B cell (primary cell): Measurements from ENCODE around the gene CACNB4. TPM values are rescaled to one million over a fixed set of nuclear protein-coding genes. Genes with fewer than 3 reads are reported as not detected.

Source experiments
- ATAC-seq: fragments of 200-7000 bp; cut with Tn5 transposase; one replicate; pipeline ENCODE4 v1.10.0; 2021; ENCODE audit warnings: low read depth, mild to moderate bottlenecking, moderate number of reproducible peaks, moderate library complexity
- CTCF ChIA-PET: fragments of 350-600 bp; sonication (Branson Sonifier 250); formaldehyde crosslinking; loops from one replicate; lab custom pipeline; 2021; ENCODE audit warnings: antibody characterized with exemption, inconsistent platforms; lab: Charles Lee
- POLR2A ChIA-PET: fragments of 350-600 bp; sonication (Branson Sonifier 250); formaldehyde crosslinking; loops from one replicate; lab custom pipeline; 2021; ENCODE audit warnings: antibody characterized with exemption; lab: Charles Lee
- DNase-seq: peaks from one replicate; pipeline ENCODE4 v3.0.0; 2013
- H2AFZ ChIP-seq: 2 replicates; pipeline ENCODE4 v1.6.1; 2012; ENCODE audit warnings: mild to moderate bottlenecking, low read depth, low read length; ENCODE audit not compliant: insufficient read depth, poor library complexity, severe bottlenecking
- H3K27ac ChIP-seq, 2 donors: 1 replicate in 1 of 2; 2 replicates in 1 of 2; pipeline ENCODE4 v1.5.1; 2012 to 2013; ENCODE audit warnings: low read length in 2 of 2, mild to moderate bottlenecking in 2 of 2, moderate library complexity in 1 of 2
- H3K27me3 ChIP-seq, 4 experiments: fragments of 200-600 bp in 1 of 4; sonication (generic) in 1 of 4; replicated peaks in 1 of 4; 1 replicate in 2 of 4; 2 replicates in 2 of 4; pipeline versions ENCODE4 v1.6.1 to v1.7.0; 2013 to 2016; ENCODE audit warnings: low read length in 3 of 4, mild to moderate bottlenecking in 2 of 4, mixed read lengths in 1 of 4, moderate library complexity in 1 of 4; ENCODE audit not compliant: insufficient read depth in 4 of 4, control insufficient read depth in 3 of 4; ENCODE audit errors: control extremely low read depth in 1 of 4
- H3K36me3 ChIP-seq, 2 experiments: replicated peaks in 1 of 2; 1 replicate in 1 of 2; 2 replicates in 1 of 2; pipeline versions ENCODE4 v1.6.1 to v1.7.1; 2013; ENCODE audit warnings: low read length in 1 of 2; ENCODE audit not compliant: insufficient read depth in 2 of 2, control insufficient read depth in 1 of 2; ENCODE audit errors: control extremely low read depth in 1 of 2, extremely low read depth in 1 of 2
- H3K4me1 ChIP-seq, 2 donors: fragments of 200-600 bp in 1 of 2; sonication (generic) in 1 of 2; 1 replicate in 1 of 2; 2 replicates in 1 of 2; pipeline versions ENCODE4 v1.5.1 to v1.6.1; 2013 to 2017; ENCODE audit warnings: low read length in 2 of 2; ENCODE audit not compliant: control insufficient read depth in 2 of 2, insufficient read depth in 2 of 2
- H3K4me2 ChIP-seq: replicated peaks from 2 replicates; pipeline ENCODE3; 2012; ENCODE audit warnings: mild to moderate bottlenecking, low read depth, low read length; ENCODE audit not compliant: poor library complexity, severe bottlenecking
- H3K4me3 ChIP-seq, 5 experiments: fragments of 200-600 bp in 1 of 5; sonication (generic) in 1 of 5; 1 replicate in 3 of 5; 2 replicates in 2 of 5; pipeline versions ENCODE4 v1.5.1 to v1.7.0; 2011 to 2016; ENCODE audit warnings: low read length in 4 of 5, mild to moderate bottlenecking in 4 of 5, low read depth in 2 of 5, control low read depth in 1 of 5, moderate library complexity in 1 of 5; ENCODE audit not compliant: insufficient read depth in 1 of 5; ENCODE audit errors: control extremely low read depth in 1 of 5, extremely low read depth in 1 of 5
- H3K79me2 ChIP-seq: fragments of 200-600 bp; sonication (generic); one replicate; pipeline ENCODE4 v1.6.0; 2016; ENCODE audit warnings: low read length; ENCODE audit not compliant: control insufficient read depth, insufficient read depth
- H3K9ac ChIP-seq: fragments of 200-600 bp; sonication (generic); 2 replicates; pipeline ENCODE4 v1.6.1; 2017; ENCODE audit warnings: mild to moderate bottlenecking, low read length, moderate library complexity
- H3K9me3 ChIP-seq, 3 donors: one replicate each; pipeline versions ENCODE4 v1.6.1 to v1.7.1; 2013; ENCODE audit warnings: low read length in 2 of 3; ENCODE audit not compliant: control insufficient read depth in 2 of 3, insufficient read depth in 1 of 3; ENCODE audit errors: control extremely low read depth in 1 of 3
- H4K20me1 ChIP-seq: 2 replicates; pipeline ENCODE4 v1.6.0; 2012; ENCODE audit warnings: mild to moderate bottlenecking, low read length; ENCODE audit not compliant: insufficient read depth, control insufficient read depth, poor library complexity, severe bottlenecking
- H3K27ac Mint-ChIP-seq: one replicate; pipeline ENCODE4 v1.8.0; 2021; ENCODE audit warnings: mixed read lengths
- H3K27me3 Mint-ChIP-seq: one replicate; pipeline ENCODE4 v1.8.0; 2021; ENCODE audit warnings: mixed read lengths
- H3K4me1 Mint-ChIP-seq: one replicate; pipeline ENCODE4 v1.8.0; 2021; ENCODE audit warnings: mixed read lengths
- H3K4me3 Mint-ChIP-seq: one replicate; pipeline ENCODE4 v1.8.0; 2021; ENCODE audit warnings: mixed read lengths
- H3K9me3 Mint-ChIP-seq: one replicate; pipeline ENCODE4 v1.8.0; 2022; ENCODE audit warnings: mixed read lengths; ENCODE audit not compliant: insufficient read depth
- CTCF ChIP-seq: fragments of 200-600 bp; IDR thresholded peaks from one replicate; pipeline ENCODE4 v1.8.0; 2022; ENCODE audit warnings: antibody characterized with exemption, mild to moderate bottlenecking
- EZH2 ChIP-seq: IDR thresholded peaks from 2 replicates; pipeline ENCODE4 v1.6.1; 2012; ENCODE audit warnings: borderline replicate concordance, low read depth, mild to moderate bottlenecking, moderate library complexity, low read length; ENCODE audit not compliant: insufficient read depth, poor library complexity, severe bottlenecking
- WGBS: methylation state at CpG from one replicate; pipeline ENCODE4 v1.1.5; 2013; ENCODE audit warnings: missing lambda C conversion rate; ENCODE audit not compliant: insufficient coverage; 5-methylcytosine and 5-hydroxymethylcytosine counted together
- intact Hi-C: fragments of 100-400 bp; cut with micrococcal nuclease; formaldehyde crosslinking; loops from one replicate; pipeline ENCODE4 v1.10.0; 2022
- polyA plus RNA-seq: library from polyadenylated mRNA; depleted of rRNA; stranded (reverse); fragments of >200 nt; gene quantifications from 2 replicates; pipeline ENCODE4 v1.2.3, GENCODE V29; 2012
- total RNA-seq, 2 donors: library from RNA; stranded (reverse); fragments of 120-200 nt in 1 of 2; gene quantifications; 1 replicate in 1 of 2; 2 replicates in 1 of 2; pipeline versions ENCODE4 v1.2.3 to v1.2.4, GENCODE V29; 2013 to 2022

The CACNB4 gene
- total and polyA plus RNA-seq, 2 donors (not counting 1 experiment from before 2014, with no cell fraction given), result 0.12 to 1.4 TPM

DNA sequence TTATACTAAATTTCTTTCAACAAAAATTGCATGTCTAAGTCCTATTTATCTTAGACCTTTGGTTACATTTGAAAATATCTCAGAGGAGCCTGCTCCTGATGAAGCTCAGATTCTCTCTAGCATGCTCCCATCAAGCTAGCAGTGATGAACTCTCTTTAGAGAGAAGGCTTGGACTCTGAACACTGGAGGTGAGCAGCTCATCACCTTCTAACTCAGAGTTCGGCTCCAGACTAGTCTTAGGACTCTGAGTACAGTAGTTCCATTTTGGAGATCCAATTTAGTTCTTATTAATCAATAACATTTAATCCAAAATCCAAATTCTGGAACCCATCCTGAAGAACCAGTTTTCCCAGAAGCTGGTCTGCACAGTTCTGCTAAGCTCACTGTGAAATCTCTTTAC lies 107.8 kb downstream of the CACNB4 start:
- H3K27ac Mint-ChIP-seq, result no peak overlapping the region
- Histone ChIP-seq H4K20me1 (no peaks in the 10 kb centered on the region), H3K9me3 (no peaks in the 10 kb centered on the region), H3K27ac (no peak overlapping the region), H3K4me1 (no peaks in the 10 kb centered on the region), H3K27me3 (no peaks in the 10 kb centered on the region), H2AFZ (no peak overlapping the region), H3K4me3 (no peak overlapping the region), H3K4me2 (no peak overlapping the region), H3K79me2 (no peaks in the 10 kb centered on the region), H3K9ac (no peak overlapping the region), H3K36me3 (no peaks in the 10 kb centered on the region)
- intact Hi-C loops, result no loop called here
- DNase-seq (no peak), ATAC-seq (no peak)
- TF ChIP-seq EZH2 (no peak), CTCF (no peak)
- H3K4me1 Mint-ChIP-seq, result no peaks in the 10 kb centered on the region
- WGBS, result no CpG with 5 or more reads among the region's 1 CpG
- H3K9me3 Mint-ChIP-seq, result no peaks in the 10 kb centered on the region
- H3K4me3 Mint-ChIP-seq, result no peak overlapping the region
- CTCF ChIA-PET, result interaction anchor here (1.0 kb wide), 1 partner anchor 9 kb away, joined by 4 read pairs; no protein-coding TSS in a partner anchor
- peaks cover 15% of the 10 kb centered on the region for H3K27me3 Mint-ChIP-seq
- POLR2A ChIA-PET, result no interaction called here

DNA sequence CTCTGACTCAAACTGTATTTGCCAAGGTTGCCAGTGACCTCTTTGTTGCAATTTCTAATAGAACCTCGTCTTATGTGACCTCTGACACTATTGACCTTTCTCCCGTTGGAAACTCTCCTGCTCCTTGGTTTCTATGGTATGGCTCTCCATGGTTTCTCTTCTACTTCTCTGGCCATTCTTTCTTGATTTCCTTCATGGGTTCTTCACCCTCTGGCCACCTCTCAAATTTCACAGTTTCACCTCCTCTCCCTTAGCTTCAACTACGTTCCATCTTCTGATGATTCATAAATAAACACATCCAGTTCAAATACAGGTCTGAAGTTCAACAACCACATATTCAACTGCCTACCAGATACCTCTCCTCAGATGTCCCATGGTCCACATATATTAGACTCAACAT lies 109.5 kb downstream of the CACNB4 start:
- H3K4me2 ChIP-seq, result no peak overlapping the region
- H3K27me3 ChIP-seq, result no peaks in the 10 kb centered on the region
- no peak overlapping the region for H3K27ac ChIP-seq
- ATAC-seq (no peak), DNase-seq (no peak)
- ChIA-PET POLR2A (no interaction called here), CTCF (no interaction called here)
- no peaks in the 10 kb centered on the region for H3K4me1 Mint-ChIP-seq
- no peaks in the 10 kb centered on the region for H3K36me3 ChIP-seq
- intact Hi-C loops, result no loop called here
- 78% methylated on average over 3 of the region's 3 CpGs for WGBS
- no peak overlapping the region for H2AFZ ChIP-seq
- H3K4me1 ChIP-seq, result no peaks in the 10 kb centered on the region
- H3K27ac Mint-ChIP-seq, result no peak overlapping the region
- H3K4me3 Mint-ChIP-seq, result no peak overlapping the region
- no peaks in the 10 kb centered on the region for H4K20me1 ChIP-seq
- TF ChIP-seq EZH2 (no peak), CTCF (no peak)
- no peaks in the 10 kb centered on the region for H3K79me2 ChIP-seq
- H3K4me3 ChIP-seq, result no peak overlapping the region
- no peaks in the 10 kb centered on the region for H3K9me3 ChIP-seq
- H3K9ac ChIP-seq, result no peak overlapping the region
- no peaks in the 10 kb centered on the region for H3K9me3 Mint-ChIP-seq
- H3K27me3 Mint-ChIP-seq, result peaks cover 15% of the 10 kb centered on the region
